ENCODE data around the gene GEMIN7.

Gene GEMIN7

GRCh38 chr19:45110851-45111266 lies 31.8 kb downstream of the GEMIN7 start:
- Histone ChIP-seq H3K27ac (ENCODE audit: poor library complexity, severe bottlenecking) (no peak overlapping the region), H3K4me1 (ENCODE audit: insufficient read depth, poor library complexity, severe bottlenecking) (no peaks in the 10 kb centered on the region)

GRCh38 chr19:45112111-45112827 lies 33.2 kb downstream of the GEMIN7 start:
- Histone ChIP-seq H3K27ac (ENCODE audit: poor library complexity, severe bottlenecking) (no peak overlapping the region), H3K4me3 (ENCODE audit: severe bottlenecking) (no peak overlapping the region), H3K4me1 (ENCODE audit: insufficient read depth, poor library complexity, severe bottlenecking) (no peaks in the 10 kb centered on the region), H3K27me3 (ENCODE audit: insufficient read depth, poor library complexity, severe bottlenecking) (no peaks in the 10 kb centered on the region), H3K9me3 (ENCODE audit: severe bottlenecking) (no peaks in the 10 kb centered on the region), H3K36me3 (ENCODE audit: low read depth) (no peaks in the 10 kb centered on the region; the same call in 1 of the 2 replicates)
- ATAC-seq (ENCODE audit: low read depth) (no peak), DNase-seq (ENCODE audit: low spot score) (no peak)
- TF ChIP-seq, protein P1, sequence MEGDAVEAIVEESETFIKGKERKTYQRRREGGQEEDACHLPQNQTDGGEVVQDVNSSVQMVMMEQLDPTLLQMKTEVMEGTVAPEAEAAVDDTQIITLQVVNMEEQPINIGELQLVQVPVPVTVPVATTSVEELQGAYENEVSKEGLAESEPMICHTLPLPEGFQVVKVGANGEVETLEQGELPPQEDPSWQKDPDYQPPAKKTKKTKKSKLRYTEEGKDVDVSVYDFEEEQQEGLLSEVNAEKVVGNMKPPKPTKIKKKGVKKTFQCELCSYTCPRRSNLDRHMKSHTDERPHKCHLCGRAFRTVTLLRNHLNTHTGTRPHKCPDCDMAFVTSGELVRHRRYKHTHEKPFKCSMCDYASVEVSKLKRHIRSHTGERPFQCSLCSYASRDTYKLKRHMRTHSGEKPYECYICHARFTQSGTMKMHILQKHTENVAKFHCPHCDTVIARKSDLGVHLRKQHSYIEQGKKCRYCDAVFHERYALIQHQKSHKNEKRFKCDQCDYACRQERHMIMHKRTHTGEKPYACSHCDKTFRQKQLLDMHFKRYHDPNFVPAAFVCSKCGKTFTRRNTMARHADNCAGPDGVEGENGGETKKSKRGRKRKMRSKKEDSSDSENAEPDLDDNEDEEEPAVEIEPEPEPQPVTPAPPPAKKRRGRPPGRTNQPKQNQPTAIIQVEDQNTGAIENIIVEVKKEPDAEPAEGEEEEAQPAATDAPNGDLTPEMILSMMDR (IDR thresholded peaks at IDR 0.05; ENCODE audit: poor library complexity, severe bottlenecking), result no peak

More at GRCh38 chr19:45110851-45111266, 31.8 kb downstream of the GEMIN7 start:
- Histone ChIP-seq H3K4me3 (ENCODE audit: severe bottlenecking) (no peak overlapping the region), H3K27me3 (ENCODE audit: insufficient read depth, poor library complexity, severe bottlenecking) (no peaks in the 10 kb centered on the region), H3K9me3 (ENCODE audit: severe bottlenecking) (no peaks in the 10 kb centered on the region), H3K36me3 (ENCODE audit: low read depth) (no peaks in the 10 kb centered on the region; the same call in 1 of the 2 replicates)
- TF ChIP-seq, protein P1 (IDR thresholded peaks at IDR 0.05; ENCODE audit: poor library complexity, severe bottlenecking), result no peak
- ATAC-seq (ENCODE audit: low read depth) (no peak), DNase-seq (ENCODE audit: low spot score) (no peak)

- no peak overlapping the region for H3K27ac ChIP-seq (ENCODE audit: poor library complexity, severe bottlenecking)
- DNase-seq (ENCODE audit: low spot score), result no peak
These were observed 34.6 kb downstream of the GEMIN7 start for GRCh38 chr19:45113628-45114027.

GRCh38 chr19:45114116-45114515 lies 35.1 kb downstream of the GEMIN7 start:
- Histone ChIP-seq H3K27me3 (ENCODE audit: insufficient read depth, poor library complexity, severe bottlenecking) (no peaks in the 10 kb centered on the region), H3K4me1 (ENCODE audit: insufficient read depth, poor library complexity, severe bottlenecking) (no peaks in the 10 kb centered on the region), H3K27ac (ENCODE audit: poor library complexity, severe bottlenecking) (no peak overlapping the region), H3K36me3 (ENCODE audit: low read depth) (no peaks in the 10 kb centered on the region; the same call in 1 of the 2 replicates), H3K9me3 (ENCODE audit: severe bottlenecking) (no peaks in the 10 kb centered on the region), H3K4me3 (ENCODE audit: severe bottlenecking) (no peak overlapping the region)
- DNase-seq (ENCODE audit: low spot score), result no peak
- TF ChIP-seq, protein P1 (IDR thresholded peaks at IDR 0.05; ENCODE audit: poor library complexity, severe bottlenecking), result no peak
- ATAC-seq (ENCODE audit: low read depth), result no peak

More at GRCh38 chr19:45113628-45114027, 34.6 kb downstream of the GEMIN7 start:
- ATAC-seq (ENCODE audit: low read depth), result no peak; the same call in 2 of the 3 replicates
- Histone ChIP-seq H3K9me3 (ENCODE audit: severe bottlenecking) (no peaks in the 10 kb centered on the region), H3K36me3 (ENCODE audit: low read depth) (no peaks in the 10 kb centered on the region; the same call in 1 of the 2 replicates), H3K4me1 (ENCODE audit: insufficient read depth, poor library complexity, severe bottlenecking) (no peaks in the 10 kb centered on the region), H3K27me3 (ENCODE audit: insufficient read depth, poor library complexity, severe bottlenecking) (no peaks in the 10 kb centered on the region), H3K4me3 (ENCODE audit: severe bottlenecking) (no peak overlapping the region)
- TF ChIP-seq, protein P1 (IDR thresholded peaks at IDR 0.05; ENCODE audit: poor library complexity, severe bottlenecking), result no peak
